Stimulated activated CD8-positive, alpha-beta memory T cell treated with anti-CD3 and anti-CD28 coated beads, Interleukin-15, amount 100 ng/mL, for 1 hour (primary cell): ENCODE measurements around the gene NGF.
"Not testable (repeated sequence)": the region's sequence is repeated elsewhere in the genome, so short reads cannot be mapped to it uniquely, and the experiment has no call there.

Experiments used
- DNase-seq: peaks from one replicate; pipeline ENCODE4 v3.0.0-alpha.2; 2020; ENCODE audit warnings: low read depth

Gene NGF

GRCh38 chr1:115337633-115338456 lies at the start of gene NGF:
Gene NGF, minus strand, starts transcription at chr1:115338249. Its CDS starts 51,454 bp downstream, at chr1:115286795.
- DNase-seq = no peak

- DNase-seq = not testable (repeated sequence)
Measured at GRCh38 chr1:115383455-115383854, 45.4 kb upstream of the NGF start.

- no peak for DNase-seq
Measured at GRCh38 chr1:115379943-115380342, 41.9 kb upstream of the NGF start.

- no peak for DNase-seq
Measured at GRCh38 chr1:115377411-115377810, 39.4 kb upstream of the NGF start.

- DNase-seq = no peak
Measured at GRCh38 chr1:115374598-115374997, 36.5 kb upstream of the NGF start.

GRCh38 chr1:115373305-115373704 lies 35.3 kb upstream of the NGF start:
- DNase-seq = no peak

- no peak for DNase-seq
Measured at GRCh38 chr1:115365738-115366137, 27.7 kb upstream of the NGF start.

GRCh38 chr1:115364780-115365155 lies 26.7 kb upstream of the NGF start:
- DNase-seq = no peak

GRCh38 chr1:115364046-115364779 lies 26.2 kb upstream of the NGF start:
- no peak for DNase-seq

- DNase-seq = no peak
Measured at GRCh38 chr1:115363171-115363570, 25.1 kb upstream of the NGF start.

- not testable (repeated sequence) for DNase-seq
Measured at GRCh38 chr1:115360505-115361129, 22.6 kb upstream of the NGF start.

GRCh38 chr1:115359787-115360452 lies 21.9 kb upstream of the NGF start:
- not testable (repeated sequence) for DNase-seq

GRCh38 chr1:115356356-115356755 lies 18.3 kb upstream of the NGF start:
- DNase-seq = no peak

- no peak for DNase-seq
Measured at GRCh38 chr1:115355069-115355468, 17.0 kb upstream of the NGF start.

- no peak for DNase-seq
Measured at GRCh38 chr1:115351143-115351542, 13.1 kb upstream of the NGF start.

- no peak for DNase-seq
Measured at GRCh38 chr1:115348636-115349035, 10.6 kb upstream of the NGF start.

GRCh38 chr1:115347282-115347681 lies 9.2 kb upstream of the NGF start:
- DNase-seq = no peak

GRCh38 chr1:115343200-115343737 lies 5.2 kb upstream of the NGF start:
- no peak for DNase-seq

GRCh38 chr1:115341948-115342347 lies 3.9 kb upstream of the NGF start:
- no peak for DNase-seq

- no peak for DNase-seq
Measured at GRCh38 chr1:115340879-115341278, 2.8 kb upstream of the NGF start.

- no peak for DNase-seq
Measured at GRCh38 chr1:115338457-115338820, 390 bp upstream of the NGF start.

- no peak for DNase-seq
Measured at GRCh38 chr1:115337276-115337632, 795 bp downstream of the NGF start.
